ENCODE results near the gene FGD2. TPM values are rescaled to one million over a fixed set of nuclear protein-coding genes. Genes with fewer than 3 reads are reported as not detected.
A peak's percentile ranks its signal among the peaks of the same experiment; 100 is the strongest.

FGD2 gene
- total RNA-seq, 2 experiments from 2014 or later = 1.4 to 1.6 TPM

- peaks cover 18% of the 10 kb centered on the region for H3K4me1 Mint-ChIP-seq (ENCODE audit: low read depth)
Measured at GRCh38 chr6:36976509-36976908, 28.9 kb upstream of the FGD2 start.

GRCh38 chr6:36976931-36977330 lies 28.5 kb upstream of the FGD2 start:
- no peaks in the 10 kb centered on the region for H3K9me3 Mint-ChIP-seq
- TF ChIP-seq CTCF (IDR thresholded peaks at IDR 0.05) = no peak
- H3K27me3 Mint-ChIP-seq = no peaks in the 10 kb centered on the region
- H3K27ac Mint-ChIP-seq = no peak overlapping the region
- DNase-seq (no peak), ATAC-seq (no peak)
- H3K36me3 Mint-ChIP-seq (ENCODE audit: low read depth) = peaks cover 29% of the 10 kb centered on the region
- peaks cover 22% of the 10 kb centered on the region for H3K4me1 Mint-ChIP-seq (ENCODE audit: low read depth)
- intact Hi-C loops (cut with micrococcal nuclease) = no loop called here
- no peak overlapping the region for H3K4me3 Mint-ChIP-seq
- CTCF ChIA-PET = interaction anchor here (0.7 to 1.4 kb wide), 3 partner anchors 11 to 73 kb away, joined by 3 to 4 read pairs (median 3); no protein-coding TSS in a partner anchor
- POLR2A ChIA-PET = interaction anchor here (0.8 to 2.9 kb wide), 4 partner anchors 8 to 30 kb away, joined by 3 to 15 read pairs (median 4); partner anchors contain the start of gene MTCH1

More at GRCh38 chr6:36976509-36976908, 28.9 kb upstream of the FGD2 start:
- ATAC-seq (no peak), DNase-seq (no peak)
- no peak overlapping the region for H3K27ac Mint-ChIP-seq
- no peaks in the 10 kb centered on the region for H3K27me3 Mint-ChIP-seq
- POLR2A ChIA-PET = interaction anchor here (0.9 to 2.9 kb wide), 3 partner anchors 9 to 30 kb away, joined by 3 to 15 read pairs (median 4); partner anchors contain the start of gene MTCH1
- intact Hi-C loops (cut with micrococcal nuclease) = no loop called here
- peaks cover 27% of the 10 kb centered on the region for H3K36me3 Mint-ChIP-seq (ENCODE audit: low read depth)
- no peak overlapping the region for H3K4me3 Mint-ChIP-seq
- TF ChIP-seq CTCF (IDR thresholded peaks at IDR 0.05) = no peak
- CTCF ChIA-PET = interaction anchor here (0.7 to 1.1 kb wide), 3 partner anchors 11 to 42 kb away, joined by 3 to 4 read pairs (median 4); no protein-coding TSS in a partner anchor
- no peaks in the 10 kb centered on the region for H3K9me3 Mint-ChIP-seq

- H3K9me3 Mint-ChIP-seq = no peaks in the 10 kb centered on the region
- H3K36me3 Mint-ChIP-seq (ENCODE audit: low read depth) = peaks cover 28% of the 10 kb centered on the region
- intact Hi-C loops (cut with micrococcal nuclease) = no loop called here
- CTCF ChIA-PET = interaction anchor here (0.7 to 1.4 kb wide), 4 partner anchors 13 to 74 kb away, joined by 3 to 6 read pairs (median 3); partner anchors contain the start of gene PI16
- H3K4me3 Mint-ChIP-seq = no peak overlapping the region
- POLR2A ChIA-PET = interaction anchor here (0.8 to 2.9 kb wide), 4 partner anchors 8 to 279 kb away, joined by 3 to 15 read pairs (median 4); partner anchors contain the start of gene MTCH1
- peaks cover 24% of the 10 kb centered on the region for H3K4me1 Mint-ChIP-seq (ENCODE audit: low read depth)
- ATAC-seq = peak; percentile 45
- no peak for TF ChIP-seq CTCF (IDR thresholded peaks at IDR 0.05)
- H3K27me3 Mint-ChIP-seq = no peaks in the 10 kb centered on the region
- H3K27ac Mint-ChIP-seq = no peak overlapping the region
- no peak for DNase-seq
Measured at GRCh38 chr6:36977470-36977941, 27.9 kb upstream of the FGD2 start.

- intact Hi-C loops (cut with micrococcal nuclease) = no loop called here
- H3K4me1 Mint-ChIP-seq (ENCODE audit: low read depth) = peaks cover 26% of the 10 kb centered on the region
- H3K9me3 Mint-ChIP-seq = no peaks in the 10 kb centered on the region
- DNase-seq = no peak
- CTCF ChIA-PET = interaction anchor here (0.9 to 1.5 kb wide), 16 partner anchors 9 to 241 kb away, joined by 3 to 14 read pairs (median 3); partner anchors contain the start of gene PPIL1
- POLR2A ChIA-PET = interaction anchor here (0.5 to 1.1 kb wide), 3 partner anchors 43 to 281 kb away, joined by 3 to 6 read pairs (median 3); no protein-coding TSS in a partner anchor
- no peak for ATAC-seq
- no peak overlapping the region for H3K4me3 Mint-ChIP-seq
- H3K27me3 Mint-ChIP-seq = no peaks in the 10 kb centered on the region
- peak overlapping the region; percentile 34 for H3K27ac Mint-ChIP-seq
- TF ChIP-seq CTCF (IDR thresholded peaks at IDR 0.05) = no peak
- H3K36me3 Mint-ChIP-seq (ENCODE audit: low read depth) = peaks cover 24% of the 10 kb centered on the region
Measured at GRCh38 chr6:36978421-36979346, 26.8 kb upstream of the FGD2 start.
